HG02759 (cell line): ENCODE measurements around the gene PLCL1.
"Not testable (repeated sequence)": the region's sequence is repeated elsewhere in the genome, so short reads cannot be mapped to it uniquely, and the experiment has no call there.

ENCODE experiments used
- ATAC-seq: cut with Tn5 transposase; IDR thresholded peaks from one replicate; pipeline ENCODE4 v1.9.1; 2021; ENCODE audit warnings: mild to moderate bottlenecking, moderate library complexity; ENCODE audit not compliant: unreplicated experiment

PLCL1 gene

GRCh38 chr2:198146346-198146940 is 342.1 kb downstream of the PLCL1 start:
- no peak for ATAC-seq

DNA sequence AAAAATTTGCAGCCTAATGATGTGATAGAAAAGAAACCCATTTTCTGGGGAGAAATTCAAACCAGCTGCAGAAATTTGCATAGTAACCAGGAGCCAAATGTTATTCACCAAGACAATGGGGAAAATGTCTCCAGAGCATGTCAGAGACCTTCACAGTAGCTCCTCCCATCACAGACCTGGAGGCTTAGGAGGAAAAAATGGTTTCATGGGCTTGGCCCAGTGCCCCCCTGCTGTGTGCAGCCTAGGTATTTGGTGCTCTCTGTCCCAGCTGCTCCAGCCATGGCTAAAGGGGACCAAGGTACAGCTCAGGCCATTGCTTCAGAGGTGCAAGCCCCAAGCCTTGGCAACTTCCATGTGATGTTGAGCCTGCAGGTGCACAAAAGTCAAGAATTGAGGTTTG is 352.9 kb downstream of the PLCL1 start:
- ATAC-seq: no peak

- ATAC-seq: no peak
Observed at GRCh38 chr2:198161151-198161550, 356.8 kb downstream of the PLCL1 start.

DNA sequence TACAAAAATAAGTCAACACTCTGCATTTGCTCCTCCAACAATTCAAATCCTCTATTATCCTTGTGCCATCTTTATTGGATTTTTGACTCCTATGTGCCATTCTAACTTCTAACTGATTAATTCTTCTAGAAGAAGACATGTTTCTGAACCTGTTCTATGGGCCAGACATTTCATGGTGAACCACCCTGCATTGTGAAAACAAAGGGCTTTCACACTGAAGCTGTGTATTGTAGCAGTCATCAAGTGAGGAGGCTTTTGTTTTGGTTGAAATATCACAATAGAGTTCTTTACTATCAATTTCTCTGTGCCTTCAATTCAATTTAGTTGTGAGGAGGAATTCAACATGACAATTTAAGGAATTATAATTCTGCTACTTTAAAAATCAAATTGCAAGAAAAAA is 357.9 kb downstream of the PLCL1 start:
- ATAC-seq: no peak

- no peak for ATAC-seq
Observed at GRCh38 chr2:198164843-198165242, 360.4 kb downstream of the PLCL1 start.

GRCh38 chr2:198165289-198165688 is 360.9 kb downstream of the PLCL1 start:
- no peak for ATAC-seq

- ATAC-seq: no peak
Observed at GRCh38 chr2:198167346-198167745, 363.0 kb downstream of the PLCL1 start.

DNA sequence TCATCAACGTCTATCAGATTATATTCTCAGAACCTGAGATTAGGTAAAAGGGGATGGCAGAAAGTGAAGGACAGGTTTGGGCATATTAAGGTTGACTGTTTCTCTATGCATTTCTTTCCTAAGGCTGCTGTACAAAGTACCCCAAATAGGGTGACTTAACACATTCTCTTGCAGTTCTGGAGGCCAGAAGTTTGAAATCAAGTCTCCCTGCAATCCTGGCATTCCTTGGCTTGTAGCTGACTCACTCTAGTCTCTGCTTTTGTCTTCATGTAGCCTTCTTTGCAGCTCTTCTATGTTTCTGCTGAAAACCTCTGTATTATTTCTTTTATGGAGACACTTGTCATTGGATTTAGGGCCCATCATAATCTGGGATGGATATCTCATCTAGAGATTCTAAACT is 364.3 kb downstream of the PLCL1 start:
- no peak for ATAC-seq

- no peak for ATAC-seq
Observed at GRCh38 chr2:198173242-198173641, 368.8 kb downstream of the PLCL1 start.

- ATAC-seq: no peak
Observed at GRCh38 chr2:198173864-198174263, 369.5 kb downstream of the PLCL1 start.

- ATAC-seq: no peak
Observed at GRCh38 chr2:198175271-198175670, 370.9 kb downstream of the PLCL1 start.

DNA sequence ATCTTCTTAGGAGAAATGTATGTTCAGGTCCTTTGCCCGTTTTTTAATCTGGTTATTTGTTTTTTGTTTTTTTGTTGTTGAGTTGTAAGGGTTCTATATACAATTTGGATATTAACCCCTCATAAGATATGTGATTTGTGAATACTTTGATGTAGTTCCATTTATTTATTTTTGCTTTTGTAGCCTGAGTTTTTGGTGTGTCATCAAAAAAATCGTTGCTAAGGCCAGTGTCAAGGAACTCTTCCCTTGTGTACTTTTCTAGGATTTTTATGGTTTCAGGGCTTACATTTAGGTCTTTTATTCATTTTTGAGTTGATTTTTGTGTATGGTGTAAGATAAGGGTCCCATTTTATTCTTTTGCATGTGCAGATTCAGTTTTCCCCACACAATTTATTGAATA is 372.6 kb downstream of the PLCL1 start:
- no peak for ATAC-seq

DNA sequence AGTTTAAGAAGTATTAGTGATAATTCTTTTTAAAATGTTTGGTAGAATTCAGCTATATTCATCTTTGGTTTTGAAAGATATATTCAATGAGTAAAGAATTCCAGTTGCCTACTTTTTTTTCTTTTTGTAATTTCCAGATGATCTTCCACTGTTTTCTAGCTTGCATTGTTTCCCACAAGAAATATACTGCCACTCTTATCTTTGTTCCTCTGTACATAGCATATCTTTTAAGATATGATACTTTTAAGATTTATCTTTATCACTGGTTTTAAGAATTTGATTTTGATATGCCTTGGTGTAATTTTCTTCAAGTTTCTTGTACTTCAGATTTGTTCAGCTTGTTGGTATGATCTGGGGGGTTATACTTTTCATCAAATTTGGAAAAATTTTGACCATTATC is 374.4 kb downstream of the PLCL1 start:
- no peak for ATAC-seq

- no peak for ATAC-seq
Observed at GRCh38 chr2:198186257-198186656, 381.9 kb downstream of the PLCL1 start.

GRCh38 chr2:198187841-198188240 is 383.4 kb downstream of the PLCL1 start:
- ATAC-seq: no peak

DNA sequence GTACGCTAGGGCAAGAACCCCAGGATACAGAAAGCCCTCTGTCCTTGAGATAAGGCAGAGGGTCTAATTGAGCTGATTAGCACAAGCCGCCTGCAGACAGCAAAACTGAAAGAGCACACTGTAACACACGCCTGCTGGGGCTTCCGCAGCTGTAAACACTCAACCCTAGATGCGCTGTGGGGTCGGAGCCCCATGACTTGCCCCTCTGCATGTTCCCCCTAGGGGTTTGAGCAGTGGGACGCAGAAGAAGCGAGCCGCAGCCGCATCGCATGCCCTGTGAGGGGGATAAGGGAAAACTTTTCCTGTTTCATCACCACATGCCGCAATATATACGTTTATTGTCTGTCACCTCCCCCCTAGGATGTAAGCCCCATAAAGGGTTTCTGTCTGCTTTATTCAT is 384.6 kb downstream of the PLCL1 start:
- no peak for ATAC-seq

DNA sequence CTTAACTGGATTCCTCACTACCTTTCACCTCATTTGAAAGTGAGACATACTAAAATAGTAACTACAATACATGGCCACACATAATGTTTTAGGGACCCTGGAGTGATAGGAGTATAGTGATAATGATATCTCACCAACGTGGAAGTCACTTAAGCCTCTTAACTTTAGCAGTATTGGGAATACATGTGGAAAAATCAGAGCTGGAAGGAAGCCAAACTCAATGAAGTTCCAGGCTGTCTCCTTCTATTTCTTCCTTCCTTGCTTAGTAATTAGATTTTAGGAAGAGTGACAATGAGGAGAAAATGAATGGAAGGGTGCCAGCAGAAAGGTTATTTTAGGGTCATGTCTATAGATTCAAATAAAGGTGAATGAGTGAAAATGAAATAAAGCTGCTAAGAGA is 387.3 kb downstream of the PLCL1 start:
- no peak for ATAC-seq

- ATAC-seq: not testable (repeated sequence)
Observed at GRCh38 chr2:198196556-198196955, 392.2 kb downstream of the PLCL1 start.
